Astrocyte (in vitro differentiated cells and primary cell): ENCODE results near the gene SLC25A26. TPM values are rescaled to one million over a fixed set of nuclear protein-coding genes. Genes with fewer than 3 reads are reported as not detected.

Source experiments
- DNase-seq: peaks from one replicate; pipeline ENCODE4 v3.0.0-alpha.2; 2010; ENCODE audit warnings: low read depth
- FAIRE-seq: peaks from 2 replicates; lab custom pipeline; 2011; peaks lifted over from hg19 to GRCh38; lab: Jason Lieb, UNC
- H2AFZ ChIP-seq: 2 replicates; pipeline ENCODE4 v1.6.0; 2012; ENCODE audit warnings: low read depth, low read length, inconsistent platforms
- H3K27ac ChIP-seq: 2 replicates; pipeline ENCODE4 v1.5.1; 2011; ENCODE audit warnings: low read depth, low read length, inconsistent platforms
- H3K27me3 ChIP-seq: 2 replicates; pipeline ENCODE4 v1.6.0; 2011; ENCODE audit warnings: low read length, inconsistent platforms; ENCODE audit not compliant: insufficient read depth
- H3K36me3 ChIP-seq: 2 replicates; pipeline ENCODE4 v1.5.1; 2011; ENCODE audit warnings: low read length, inconsistent platforms; ENCODE audit not compliant: insufficient read depth
- H3K4me1 ChIP-seq: 2 replicates; pipeline ENCODE4 v1.5.1; 2011; ENCODE audit warnings: low read length, inconsistent platforms; ENCODE audit not compliant: insufficient read depth
- H3K4me2 ChIP-seq: 2 replicates; pipeline ENCODE4 v1.6.0; 2012; ENCODE audit warnings: low read length, inconsistent platforms
- H3K4me3 ChIP-seq: 2 replicates; pipeline ENCODE4 v1.5.1; 2011; ENCODE audit warnings: low read depth, mild to moderate bottlenecking, low read length, inconsistent platforms; ENCODE audit not compliant: insufficient read depth
- H3K79me2 ChIP-seq: 2 replicates; pipeline ENCODE4 v1.6.0; 2012; ENCODE audit warnings: mild to moderate bottlenecking, low read length, inconsistent platforms; ENCODE audit not compliant: insufficient read depth
- H3K9ac ChIP-seq: 2 replicates; pipeline ENCODE4 v1.6.0; 2012; ENCODE audit warnings: mild to moderate bottlenecking, low read length, inconsistent platforms
- H3K9me3 ChIP-seq: 2 replicates; pipeline ENCODE4 v1.5.1; 2012; ENCODE audit warnings: low read depth, mild to moderate bottlenecking, low read length, inconsistent platforms; ENCODE audit not compliant: insufficient read depth
- H4K20me1 ChIP-seq: 2 replicates; pipeline ENCODE4 v1.6.0; 2012; ENCODE audit warnings: low read length, inconsistent platforms; ENCODE audit not compliant: insufficient read depth
- H3K27ac Mint-ChIP-seq: one replicate; pipeline ENCODE4 v1.8.0; 2021; ENCODE audit warnings: mild to moderate bottlenecking, mixed read lengths; ENCODE audit not compliant: unreplicated experiment
- H3K27me3 Mint-ChIP-seq: one replicate; pipeline ENCODE4 v1.8.0; 2021; ENCODE audit warnings: low read depth, mixed read lengths; ENCODE audit not compliant: unreplicated experiment
- H3K36me3 Mint-ChIP-seq: one replicate; pipeline ENCODE4 v1.8.0; 2021; ENCODE audit warnings: low read depth, mixed read lengths; ENCODE audit not compliant: unreplicated experiment
- H3K4me1 Mint-ChIP-seq: one replicate; pipeline ENCODE4 v1.8.0; 2021; ENCODE audit warnings: low read depth, mixed read lengths; ENCODE audit not compliant: unreplicated experiment
- H3K4me3 Mint-ChIP-seq: one replicate; pipeline ENCODE4 v1.8.0; 2021; ENCODE audit warnings: mild to moderate bottlenecking, moderate library complexity, mixed read lengths; ENCODE audit not compliant: unreplicated experiment
- H3K9me3 Mint-ChIP-seq: one replicate; pipeline ENCODE4 v1.8.0; 2021; ENCODE audit warnings: mild to moderate bottlenecking, mixed read lengths; ENCODE audit not compliant: unreplicated experiment
- CTCF ChIP-seq: IDR thresholded peaks from 2 replicates; pipeline ENCODE4 v1.5.1; 2011; ENCODE audit warnings: low read depth, mild to moderate bottlenecking, inconsistent platforms, low read length, moderate library complexity; ENCODE audit not compliant: insufficient read depth
- EZH2 ChIP-seq: IDR thresholded peaks from 2 replicates; pipeline ENCODE4 v1.6.1; 2012; ENCODE audit warnings: mild to moderate bottlenecking, low read length, inconsistent platforms; ENCODE audit not compliant: insufficient read depth
- total RNA-seq: library from RNA; stranded (reverse); gene quantifications from 2 replicates; pipeline ENCODE4 v1.2.1, GENCODE V29; 2021

Gene SLC25A26
- total RNA-seq, 1 donor from 2014 or later = 17.9 TPM

- H3K27me3 ChIP-seq = no peaks in the 10 kb centered on the region
- H3K4me1 ChIP-seq = peaks cover 40% of the 10 kb centered on the region
- no peak overlapping the region for H3K4me3 ChIP-seq
- H3K36me3 Mint-ChIP-seq = peaks cover 27% of the 10 kb centered on the region
- H3K9me3 ChIP-seq = no peaks in the 10 kb centered on the region
- H3K79me2 ChIP-seq = no peaks in the 10 kb centered on the region
- no peaks in the 10 kb centered on the region for H3K36me3 ChIP-seq
- no peak for FAIRE-seq
- H3K4me2 ChIP-seq = no peak overlapping the region
- DNase-seq = no peak
- H3K27ac Mint-ChIP-seq = no peak overlapping the region
- no peak overlapping the region for H2AFZ ChIP-seq
- TF ChIP-seq CTCF (no peak), EZH2 (no peak)
- no peaks in the 10 kb centered on the region for H3K27me3 Mint-ChIP-seq
- H3K27ac ChIP-seq = no peak overlapping the region
- H4K20me1 ChIP-seq = no peaks in the 10 kb centered on the region
- H3K9ac ChIP-seq = no peak overlapping the region
- peaks cover 42% of the 10 kb centered on the region for H3K4me1 Mint-ChIP-seq
- no peak overlapping the region for H3K4me3 Mint-ChIP-seq
- no peaks in the 10 kb centered on the region for H3K9me3 Mint-ChIP-seq
These were observed 189.3 kb downstream of the SLC25A26 start for GRCh38 chr3:66409771-66410754.

- peaks cover under 1% of the 10 kb centered on the region for H3K79me2 ChIP-seq
- no peaks in the 10 kb centered on the region for H4K20me1 ChIP-seq
- no peak overlapping the region for H3K27ac ChIP-seq
- Mint-ChIP-seq H3K4me3 (no peak overlapping the region), H3K27me3 (no peaks in the 10 kb centered on the region), H3K27ac (no peak overlapping the region), H3K36me3 (peaks cover 27% of the 10 kb centered on the region), H3K9me3 (no peaks in the 10 kb centered on the region), H3K4me1 (peaks cover 40% of the 10 kb centered on the region)
- DNase-seq (no peak), FAIRE-seq (no peak)
- H3K27me3 ChIP-seq = no peaks in the 10 kb centered on the region
- H3K36me3 ChIP-seq = no peaks in the 10 kb centered on the region
- no peak overlapping the region for H3K4me3 ChIP-seq
- TF ChIP-seq EZH2 (no peak), CTCF (no peak)
- peaks cover 31% of the 10 kb centered on the region for H3K4me1 ChIP-seq
- H3K9me3 ChIP-seq = no peaks in the 10 kb centered on the region
- no peak overlapping the region for H3K4me2 ChIP-seq
- H3K9ac ChIP-seq = no peak overlapping the region
- H2AFZ ChIP-seq = no peak overlapping the region
These were observed 190.2 kb downstream of the SLC25A26 start for GRCh38 chr3:66410976-66411375.

- peak overlapping the region; percentile 14 for H3K27ac Mint-ChIP-seq
- H3K4me3 ChIP-seq = no peak overlapping the region
- H3K9ac ChIP-seq = no peak overlapping the region
- no peak overlapping the region for H3K27ac ChIP-seq
- H3K4me1 ChIP-seq = peaks cover 31% of the 10 kb centered on the region
- DNase-seq (no peak), FAIRE-seq (no peak)
- H3K36me3 Mint-ChIP-seq = peaks cover 27% of the 10 kb centered on the region
- no peak overlapping the region for H3K4me2 ChIP-seq
- H3K27me3 Mint-ChIP-seq = no peaks in the 10 kb centered on the region
- no peaks in the 10 kb centered on the region for H3K9me3 ChIP-seq
- no peaks in the 10 kb centered on the region for H3K36me3 ChIP-seq
- no peak overlapping the region for H3K4me3 Mint-ChIP-seq
- H3K79me2 ChIP-seq = peaks cover 4% of the 10 kb centered on the region
- peaks cover 45% of the 10 kb centered on the region for H3K4me1 Mint-ChIP-seq
- no peak overlapping the region for H2AFZ ChIP-seq
- TF ChIP-seq CTCF = no peak
- no peak for TF ChIP-seq EZH2
- no peaks in the 10 kb centered on the region for H4K20me1 ChIP-seq
- no peaks in the 10 kb centered on the region for H3K9me3 Mint-ChIP-seq
- H3K27me3 ChIP-seq = no peaks in the 10 kb centered on the region
These were observed 190.7 kb downstream of the SLC25A26 start for GRCh38 chr3:66411474-66411873.
